Measurements from ENCODE around the gene NPTX2. TPM values are rescaled to one million over a fixed set of nuclear protein-coding genes. Genes with fewer than 3 reads are reported as not detected.

The NPTX2 gene
- total RNA-seq, 1 donor from 2014 or later = 0.40 TPM

DNA sequence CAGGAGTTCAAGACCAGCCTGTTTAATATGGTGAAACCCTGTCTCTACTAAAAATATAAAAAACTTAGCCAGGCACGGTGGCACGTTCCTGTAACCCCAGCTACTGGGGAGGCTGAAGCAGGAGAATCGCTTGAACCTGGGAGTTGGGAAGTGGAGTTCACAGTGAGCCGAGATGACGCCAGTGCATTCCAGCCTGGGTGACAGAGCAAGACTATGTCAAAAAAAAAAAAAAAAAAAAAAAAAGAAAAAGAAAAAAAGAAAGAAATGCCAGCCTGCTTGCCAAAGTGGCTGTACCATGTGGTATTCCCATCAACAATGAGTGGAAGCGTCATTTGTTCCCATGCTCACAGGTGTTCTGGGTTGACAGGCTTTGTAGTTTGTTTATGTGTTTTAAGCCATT, 43.3 kb upstream of the NPTX2 start:
- TF ChIP-seq, protein P1, sequence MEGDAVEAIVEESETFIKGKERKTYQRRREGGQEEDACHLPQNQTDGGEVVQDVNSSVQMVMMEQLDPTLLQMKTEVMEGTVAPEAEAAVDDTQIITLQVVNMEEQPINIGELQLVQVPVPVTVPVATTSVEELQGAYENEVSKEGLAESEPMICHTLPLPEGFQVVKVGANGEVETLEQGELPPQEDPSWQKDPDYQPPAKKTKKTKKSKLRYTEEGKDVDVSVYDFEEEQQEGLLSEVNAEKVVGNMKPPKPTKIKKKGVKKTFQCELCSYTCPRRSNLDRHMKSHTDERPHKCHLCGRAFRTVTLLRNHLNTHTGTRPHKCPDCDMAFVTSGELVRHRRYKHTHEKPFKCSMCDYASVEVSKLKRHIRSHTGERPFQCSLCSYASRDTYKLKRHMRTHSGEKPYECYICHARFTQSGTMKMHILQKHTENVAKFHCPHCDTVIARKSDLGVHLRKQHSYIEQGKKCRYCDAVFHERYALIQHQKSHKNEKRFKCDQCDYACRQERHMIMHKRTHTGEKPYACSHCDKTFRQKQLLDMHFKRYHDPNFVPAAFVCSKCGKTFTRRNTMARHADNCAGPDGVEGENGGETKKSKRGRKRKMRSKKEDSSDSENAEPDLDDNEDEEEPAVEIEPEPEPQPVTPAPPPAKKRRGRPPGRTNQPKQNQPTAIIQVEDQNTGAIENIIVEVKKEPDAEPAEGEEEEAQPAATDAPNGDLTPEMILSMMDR (conservative IDR thresholded peaks at IDR 0.05; ENCODE audit: low read depth, low read length) = no peak
- no peak overlapping the region for H3K4me3 ChIP-seq (ENCODE audit: low read depth, low read length)
- DNase-seq (ENCODE audit: low read depth) = no peak

DNA sequence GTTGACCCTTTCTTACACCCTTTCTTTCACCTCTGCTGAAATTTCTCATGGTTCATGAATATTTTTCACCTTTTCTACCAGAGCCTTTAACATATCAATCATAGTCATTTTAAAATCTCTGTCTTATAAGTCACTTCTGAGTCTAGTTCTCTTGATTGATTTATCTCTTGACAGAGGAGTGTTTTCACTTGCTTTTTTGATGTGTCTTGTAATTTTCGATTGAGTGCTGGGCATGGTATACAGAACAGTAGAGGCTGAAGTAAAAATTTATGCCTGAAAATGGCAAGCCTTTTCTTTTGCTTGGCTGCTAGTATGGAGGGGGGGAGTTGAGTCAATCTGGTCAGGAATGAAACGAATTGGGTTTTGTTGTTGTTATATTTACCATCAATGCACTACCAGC, 41.2 kb upstream of the NPTX2 start:
- no peak for DNase-seq (ENCODE audit: low read depth)
- TF ChIP-seq, protein P1 (conservative IDR thresholded peaks at IDR 0.05; ENCODE audit: low read depth, low read length) = no peak
- no peak overlapping the region for H3K4me3 ChIP-seq (ENCODE audit: low read depth, low read length)

DNA sequence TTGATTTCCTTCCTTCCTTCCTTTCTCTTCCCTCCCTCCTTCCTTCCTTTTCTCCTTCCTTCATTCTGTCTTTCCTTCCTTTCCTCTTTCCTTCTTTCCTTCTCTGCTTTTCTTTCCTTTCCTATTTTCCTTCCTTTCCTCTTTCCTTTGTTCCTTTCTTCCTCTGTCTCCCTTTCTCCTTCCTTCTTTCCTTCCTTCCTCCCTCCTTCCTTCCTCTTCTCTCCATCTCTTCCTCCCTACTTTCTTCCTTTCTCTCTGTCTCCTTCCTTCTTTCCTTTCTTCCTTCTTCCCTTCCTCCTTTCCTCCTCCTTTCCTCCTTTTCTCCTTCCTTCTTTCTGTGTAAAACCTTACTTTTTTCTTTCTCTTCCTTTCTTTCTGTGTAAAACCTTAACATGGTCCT, 32.3 kb upstream of the NPTX2 start:
- TF ChIP-seq, protein P1 (conservative IDR thresholded peaks at IDR 0.05; ENCODE audit: low read depth, low read length) = no peak
- no peak overlapping the region for H3K4me3 ChIP-seq (ENCODE audit: low read depth, low read length)
- no peak for DNase-seq (ENCODE audit: low read depth)

DNA sequence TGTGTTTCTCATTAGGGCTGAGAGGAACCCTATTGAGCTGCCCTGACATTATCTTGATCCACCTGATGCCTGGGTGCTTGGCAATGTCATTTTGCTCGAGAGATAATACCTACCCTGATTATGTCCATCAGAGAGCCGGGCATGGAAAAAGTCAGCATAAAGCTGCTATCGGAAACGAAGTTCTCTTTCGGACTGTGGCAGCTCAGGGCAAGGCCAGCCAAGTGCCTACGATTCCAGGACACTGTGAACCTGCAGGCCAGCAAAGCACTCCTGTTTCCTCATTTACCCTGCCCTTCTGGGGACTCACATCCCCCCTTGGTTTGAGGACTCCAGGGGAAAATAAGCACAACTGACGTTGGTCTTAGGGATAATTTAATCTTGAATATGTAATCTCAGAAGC, 25.2 kb upstream of the NPTX2 start:
- DNase-seq (ENCODE audit: low read depth) = no peak
- no peak overlapping the region for H3K4me3 ChIP-seq (ENCODE audit: low read depth, low read length)
- TF ChIP-seq, protein P1 (conservative IDR thresholded peaks at IDR 0.05; ENCODE audit: low read depth, low read length) = no peak

DNA sequence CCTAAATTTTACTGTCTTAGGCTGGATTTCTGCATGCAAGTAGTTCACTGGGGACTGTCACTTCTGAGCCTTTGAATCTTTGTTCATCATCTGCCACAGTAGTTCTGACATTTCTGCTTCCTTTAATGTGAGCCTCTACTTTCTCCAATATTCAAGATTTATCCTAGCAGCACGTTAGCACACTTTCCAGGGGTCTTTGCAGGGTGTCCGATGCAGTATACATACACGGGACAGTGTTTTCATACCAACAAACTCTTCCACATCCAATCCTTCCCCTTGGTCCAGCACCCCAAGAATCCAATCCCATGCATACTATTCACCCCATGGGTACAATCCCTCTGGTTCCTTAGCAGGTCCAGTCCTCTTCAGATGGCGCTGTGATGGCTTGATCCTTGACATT, 22.7 kb upstream of the NPTX2 start:
- no peak overlapping the region for H3K4me3 ChIP-seq (ENCODE audit: low read depth, low read length)
- TF ChIP-seq, protein P1 (conservative IDR thresholded peaks at IDR 0.05; ENCODE audit: low read depth, low read length) = no peak
- no peak for DNase-seq (ENCODE audit: low read depth)

DNA sequence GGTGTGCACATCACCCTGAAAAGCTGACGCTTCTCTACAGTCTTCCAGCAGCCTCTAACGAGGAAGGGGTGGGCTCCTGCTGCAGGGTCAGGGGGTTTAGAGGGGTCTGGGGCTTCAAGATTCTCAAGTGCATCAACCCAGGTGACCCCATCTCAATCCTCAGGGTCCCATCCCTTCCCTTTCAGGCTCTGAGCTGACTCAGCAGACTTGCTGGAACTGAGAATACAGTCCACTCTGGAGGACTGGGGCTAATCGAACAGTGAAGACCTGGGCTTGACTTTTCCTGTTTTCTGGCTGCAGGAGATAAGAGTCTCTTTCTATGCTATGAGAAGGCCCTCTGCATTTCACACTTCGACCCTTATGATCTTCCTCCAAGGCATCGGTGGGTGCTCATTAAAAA, 22.3 kb upstream of the NPTX2 start:
- no peak for DNase-seq (ENCODE audit: low read depth)
- H3K4me3 ChIP-seq (ENCODE audit: low read depth, low read length) = no peak overlapping the region
- TF ChIP-seq, protein P1 (conservative IDR thresholded peaks at IDR 0.05; ENCODE audit: low read depth, low read length) = no peak

DNA sequence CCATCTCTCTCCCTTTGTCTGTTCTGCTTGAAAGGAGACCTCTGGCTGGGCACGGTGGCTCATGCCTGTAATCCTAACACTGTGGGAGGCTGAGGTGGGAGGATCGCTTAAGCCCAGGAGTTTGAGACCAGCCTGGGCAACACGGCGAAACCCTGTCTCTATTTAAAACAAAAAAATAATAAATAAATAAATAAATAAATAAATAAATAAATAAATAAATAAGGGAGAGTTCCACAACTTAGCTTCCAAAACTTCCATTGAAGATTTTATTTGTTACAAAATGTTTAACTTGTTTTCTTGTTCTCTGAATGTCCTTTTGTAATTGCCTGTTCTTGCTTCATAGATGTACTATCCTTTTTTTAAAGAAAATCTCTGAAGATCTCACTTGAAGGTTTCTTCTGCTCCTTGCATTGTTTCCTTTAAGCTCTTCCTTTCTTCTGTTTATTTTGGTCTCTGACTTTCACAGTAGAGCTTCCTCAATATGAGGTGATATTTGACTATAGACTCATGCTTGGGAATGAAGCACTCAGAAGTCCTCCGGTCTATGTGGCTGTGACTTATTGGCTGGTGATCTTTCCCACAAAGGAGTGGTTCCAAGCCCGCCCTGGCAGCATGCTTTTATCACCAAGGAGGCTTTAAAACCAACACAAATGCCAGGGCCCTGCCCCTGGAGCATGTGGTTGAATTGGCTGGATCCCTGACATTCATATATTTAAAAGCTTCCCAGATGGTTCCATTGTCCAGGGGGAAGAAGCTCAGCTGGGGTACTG, 18.1 kb upstream of the NPTX2 start:
- no peak for DNase-seq (ENCODE audit: low read depth)
- H3K4me3 ChIP-seq (ENCODE audit: low read depth, low read length) = no peak overlapping the region
- TF ChIP-seq, protein P1 (conservative IDR thresholded peaks at IDR 0.05; ENCODE audit: low read depth, low read length) = no peak
